Measurements from ENCODE around the gene CRADD.

The CRADD gene

GRCh38 chr12:93670104-93670503 lies 7.1 kb upstream of the CRADD start:
- DNase-seq (ENCODE audit: low read depth, low spot score), result no peak

- DNase-seq (ENCODE audit: low read depth, low spot score), result no peak
Measured at GRCh38 chr12:93671044-93671443, 6.1 kb upstream of the CRADD start.

- DNase-seq (ENCODE audit: low read depth, low spot score), result no peak
Measured at GRCh38 chr12:93673084-93673483, 4.1 kb upstream of the CRADD start.

GRCh38 chr12:93674386-93674785 lies 2.8 kb upstream of the CRADD start:
- no peak for DNase-seq (ENCODE audit: low read depth, low spot score)

GRCh38 chr12:93676408-93677194 lies 574 bp upstream of the CRADD start:
- no peak for DNase-seq (ENCODE audit: low read depth, low spot score)

GRCh38 chr12:93678779-93679178 lies 1.6 kb downstream of the CRADD start:
- no peak for DNase-seq (ENCODE audit: low read depth, low spot score)

- DNase-seq (ENCODE audit: low read depth, low spot score), result no peak
Measured at GRCh38 chr12:93679308-93679925, 2.2 kb downstream of the CRADD start.

- DNase-seq (ENCODE audit: low read depth, low spot score), result no peak
Measured at GRCh38 chr12:93680006-93680405, 2.8 kb downstream of the CRADD start.

GRCh38 chr12:93682846-93683261 lies 5.7 kb downstream of the CRADD start:
- DNase-seq (ENCODE audit: low read depth, low spot score), result no peak

- DNase-seq (ENCODE audit: low read depth, low spot score), result no peak
Measured at GRCh38 chr12:93683410-93683809, 6.2 kb downstream of the CRADD start.

GRCh38 chr12:93684716-93685115 lies 7.5 kb downstream of the CRADD start:
- no peak for DNase-seq (ENCODE audit: low read depth, low spot score)

GRCh38 chr12:93686572-93687356 lies 9.6 kb downstream of the CRADD start:
- DNase-seq (ENCODE audit: low read depth, low spot score), result no peak

GRCh38 chr12:93689076-93689834 lies 12.1 kb downstream of the CRADD start:
- no peak for DNase-seq (ENCODE audit: low read depth, low spot score)

GRCh38 chr12:93696462-93696861 lies 19.3 kb downstream of the CRADD start:
- no peak for DNase-seq (ENCODE audit: low read depth, low spot score)

- DNase-seq (ENCODE audit: low read depth, low spot score), result no peak
Measured at GRCh38 chr12:93698307-93699092, 21.3 kb downstream of the CRADD start.

GRCh38 chr12:93699271-93700145 lies 22.3 kb downstream of the CRADD start:
- no peak for DNase-seq (ENCODE audit: low read depth, low spot score)

- DNase-seq (ENCODE audit: low read depth, low spot score), result no peak
Measured at GRCh38 chr12:93702707-93703315, 25.6 kb downstream of the CRADD start.

GRCh38 chr12:93704122-93704521 lies 26.9 kb downstream of the CRADD start:
- no peak for DNase-seq (ENCODE audit: low read depth, low spot score)

- DNase-seq (ENCODE audit: low read depth, low spot score), result no peak
Measured at GRCh38 chr12:93704625-93705024, 27.4 kb downstream of the CRADD start.

GRCh38 chr12:93705237-93705636 lies 28.1 kb downstream of the CRADD start:
- DNase-seq (ENCODE audit: low read depth, low spot score), result no peak

All from iPS DF 19.7 (cell line).